Measurements from ENCODE around the gene LUC7L3.

- TF ChIP-seq, protein P1, sequence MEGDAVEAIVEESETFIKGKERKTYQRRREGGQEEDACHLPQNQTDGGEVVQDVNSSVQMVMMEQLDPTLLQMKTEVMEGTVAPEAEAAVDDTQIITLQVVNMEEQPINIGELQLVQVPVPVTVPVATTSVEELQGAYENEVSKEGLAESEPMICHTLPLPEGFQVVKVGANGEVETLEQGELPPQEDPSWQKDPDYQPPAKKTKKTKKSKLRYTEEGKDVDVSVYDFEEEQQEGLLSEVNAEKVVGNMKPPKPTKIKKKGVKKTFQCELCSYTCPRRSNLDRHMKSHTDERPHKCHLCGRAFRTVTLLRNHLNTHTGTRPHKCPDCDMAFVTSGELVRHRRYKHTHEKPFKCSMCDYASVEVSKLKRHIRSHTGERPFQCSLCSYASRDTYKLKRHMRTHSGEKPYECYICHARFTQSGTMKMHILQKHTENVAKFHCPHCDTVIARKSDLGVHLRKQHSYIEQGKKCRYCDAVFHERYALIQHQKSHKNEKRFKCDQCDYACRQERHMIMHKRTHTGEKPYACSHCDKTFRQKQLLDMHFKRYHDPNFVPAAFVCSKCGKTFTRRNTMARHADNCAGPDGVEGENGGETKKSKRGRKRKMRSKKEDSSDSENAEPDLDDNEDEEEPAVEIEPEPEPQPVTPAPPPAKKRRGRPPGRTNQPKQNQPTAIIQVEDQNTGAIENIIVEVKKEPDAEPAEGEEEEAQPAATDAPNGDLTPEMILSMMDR (IDR thresholded peaks at IDR 0.05): no peak
- TF ChIP-seq EP300 (IDR thresholded peaks at IDR 0.05; ENCODE audit: low read depth) (no peak), POLR2A (IDR thresholded peaks at IDR 0.05) (peak; percentile 89), POLR2AphosphoS5 (IDR thresholded peaks at IDR 0.05) (peak; percentile 77 to 94 (median 92))
Measured at GRCh38 chr17:50719144-50719923, at the start of gene LUC7L3.
